Astrocyte of the cerebellum (primary cell): ENCODE results near the gene BCL2L13.

ENCODE experiments used
- DNase-seq: peaks from one replicate; pipeline ENCODE4 v3.0.0-alpha.2; 2011; ENCODE audit warnings: low read depth
- H3K4me3 ChIP-seq: 2 replicates; pipeline ENCODE4 v1.5.1; 2011; ENCODE audit warnings: mild to moderate bottlenecking, low read depth, low read length, moderate library complexity
- CTCF ChIP-seq: IDR thresholded peaks from 2 replicates; pipeline ENCODE4 v1.5.1; 2012; ENCODE audit warnings: low read length, low read depth, moderate library complexity, mild to moderate bottlenecking; ENCODE audit errors: missing control alignments
- in situ Hi-C: cut with HindIII; loops from 2 replicates; pipeline ENCODE4 v1.10.0; 2017; ENCODE audit warnings: low sequenced_read_pairs

Gene BCL2L13

GRCh38 chr22:17724241-17724640 lies 85.7 kb downstream of the BCL2L13 start:
- peak; percentile 67 for DNase-seq
- H3K4me3 ChIP-seq = no peak overlapping the region
- TF ChIP-seq CTCF = no peak
- in situ Hi-C loops = loop anchor here (5.0 kb wide), 1 partner anchor 47 kb away; no protein-coding TSS in a partner anchor

GRCh38 chr22:17724678-17725499 lies 86.3 kb downstream of the BCL2L13 start:
- in situ Hi-C loops = loop anchor here (5.0 kb wide), 1 partner anchor 48 kb away; no protein-coding TSS in a partner anchor
- no peak for TF ChIP-seq CTCF
- no peak for DNase-seq
- no peak overlapping the region for H3K4me3 ChIP-seq

GRCh38 chr22:17725500-17725796 lies 86.9 kb downstream of the BCL2L13 start:
- in situ Hi-C loops = no loop called here

GRCh38 chr22:17726006-17726927 lies 87.7 kb downstream of the BCL2L13 start:
- TF ChIP-seq CTCF = no peak
- DNase-seq = no peak
- in situ Hi-C loops = no loop called here
- no peak overlapping the region for H3K4me3 ChIP-seq

More at GRCh38 chr22:17725500-17725796, 86.9 kb downstream of the BCL2L13 start:
- no peak for DNase-seq
- H3K4me3 ChIP-seq = no peak overlapping the region
- TF ChIP-seq CTCF = no peak

GRCh38 chr22:17726928-17727897 lies 88.7 kb downstream of the BCL2L13 start:
- in situ Hi-C loops = no loop called here
- H3K4me3 ChIP-seq = no peak overlapping the region
- TF ChIP-seq CTCF = no peak
- no peak for DNase-seq

GRCh38 chr22:17728786-17729185 lies 90.2 kb downstream of the BCL2L13 start:
- H3K4me3 ChIP-seq = no peak overlapping the region
- DNase-seq = no peak
- in situ Hi-C loops = no loop called here
- TF ChIP-seq CTCF = no peak
